Neural progenitor cell (in vitro differentiated cells): Measurements from ENCODE around the gene MAGI1. TPM values are rescaled to one million over a fixed set of nuclear protein-coding genes. Genes with fewer than 3 reads are reported as not detected.

Experiments
- DNase-seq: peaks from one replicate; pipeline ENCODE4 v3.0.0-alpha.2; 2016; ENCODE audit warnings: low spot score
- H2AFZ ChIP-seq: fragments of 200-600 bp; sonication (generic); replicated peaks from 2 replicates; pipeline ENCODE4 v1.6.1; 2016; ENCODE audit warnings: antibody characterized with exemption
- H3F3A ChIP-seq: fragments of 200-600 bp; sonication (generic); 2 replicates; pipeline ENCODE4 v1.6.1; 2016; ENCODE audit warnings: antibody characterized with exemption, low read depth
- H3K27ac ChIP-seq: fragments of 200-600 bp; sonication (generic); 2 replicates; pipeline ENCODE4 v1.5.1; 2016; ENCODE audit warnings: mild to moderate bottlenecking
- H3K27me3 ChIP-seq: fragments of 200-600 bp; sonication (generic); 2 replicates; pipeline ENCODE4 v1.6.1; 2016; ENCODE audit warnings: mild to moderate bottlenecking, moderate library complexity
- H3K36me3 ChIP-seq: fragments of 200-600 bp; sonication (generic); 2 replicates; pipeline ENCODE4 v1.5.1; 2016
- H3K4me1 ChIP-seq: fragments of 200-600 bp; sonication (generic); 2 replicates; pipeline ENCODE4 v1.6.1; 2016; ENCODE audit warnings: mixed run types
- H3K4me2 ChIP-seq: fragments of 200-600 bp; sonication (generic); 2 replicates; pipeline ENCODE4 v1.6.1; 2016
- H3K4me3 ChIP-seq: fragments of 200-600 bp; sonication (generic); 2 replicates; pipeline ENCODE4 v1.5.1; 2016
- H3K79me2 ChIP-seq: fragments of 200-600 bp; sonication (generic); 2 replicates; pipeline ENCODE4 v1.6.1; 2016; ENCODE audit warnings: low read depth
- H3K9ac ChIP-seq: fragments of 200-600 bp; sonication (generic); 2 replicates; pipeline ENCODE4 v1.6.1; 2016
- H3K9me3 ChIP-seq: fragments of 200-600 bp; sonication (generic); 2 replicates; pipeline ENCODE4 v1.5.1; 2016; ENCODE audit warnings: low read depth
- H4K20me1 ChIP-seq: fragments of 200-600 bp; sonication (generic); 2 replicates; pipeline ENCODE4 v1.6.1; 2016; ENCODE audit warnings: low read depth
- H3K27ac Mint-ChIP-seq: 3 replicates; pipeline ENCODE4 v1.8.0; 2021; ENCODE audit warnings: mixed read lengths
- H3K27me3 Mint-ChIP-seq: 2 replicates; pipeline ENCODE4 v1.8.0; 2022; ENCODE audit warnings: low read depth, mild to moderate bottlenecking, inconsistent platforms, moderate library complexity, mixed read lengths; ENCODE audit not compliant: insufficient read depth
- H3K36me3 Mint-ChIP-seq: 3 replicates; pipeline ENCODE4 v1.8.0; 2021; ENCODE audit warnings: mixed read lengths
- H3K4me1 Mint-ChIP-seq: 3 replicates; pipeline ENCODE4 v1.8.0; 2021; ENCODE audit warnings: mixed read lengths
- H3K4me3 Mint-ChIP-seq: 3 replicates; pipeline ENCODE4 v1.8.0; 2021; ENCODE audit warnings: mild to moderate bottlenecking, moderate library complexity, mixed read lengths
- H3K9me3 Mint-ChIP-seq: 3 replicates; pipeline ENCODE4 v1.8.0; 2020; ENCODE audit warnings: mixed read lengths
- EZH2 ChIP-seq: fragments of 200-600 bp; sonication (generic); IDR thresholded peaks from 2 replicates; pipeline ENCODE4 v1.6.1; 2017; ENCODE audit warnings: antibody characterized with exemption, mild to moderate bottlenecking, moderate library complexity
- EZH2phosphoT487 ChIP-seq: fragments of 200-600 bp; sonication (generic); IDR thresholded peaks from 2 replicates; pipeline ENCODE4 v1.6.1; 2017; ENCODE audit warnings: antibody characterized with exemption
- total RNA-seq: library from RNA; depleted of rRNA; stranded (reverse); fragments of >200 nt; gene quantifications from 2 replicates; pipeline ENCODE4 v1.2.3, GENCODE V29; 2015; ENCODE audit warnings: low replicate concordance
- TF ChIP-seq, protein P1 (sequence below): fragments of 200-600 bp; sonication (generic); IDR thresholded peaks from 2 replicates; pipeline ENCODE4 v1.5.1; 2017; ENCODE audit warnings: antibody characterized with exemption, mild to moderate bottlenecking

The MAGI1 gene
- total RNA-seq, 1 donor from 2014 or later = 40.6 TPM

DNA sequence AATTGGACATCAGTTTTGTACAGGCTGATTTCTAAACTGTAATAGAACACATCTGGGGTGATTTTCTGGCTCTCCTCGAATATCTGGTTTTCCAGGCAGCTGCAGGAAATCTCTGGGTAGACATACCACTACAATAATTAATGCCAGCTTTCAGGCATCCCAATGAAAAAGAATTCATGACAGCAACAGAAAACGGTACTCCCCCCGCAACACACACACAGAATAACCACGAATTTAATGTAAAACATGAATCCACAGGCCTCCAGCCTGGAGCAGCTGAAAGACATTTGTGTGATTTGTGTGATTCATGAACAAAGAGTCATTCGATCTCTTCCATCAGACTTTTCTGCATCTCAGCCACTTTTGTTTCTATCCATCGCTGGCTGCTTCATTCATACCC lies 262.2 kb downstream of the MAGI1 start:
- Histone ChIP-seq H3K27me3 (no peaks in the 10 kb centered on the region), H3K4me1 (peaks cover 6% of the 10 kb centered on the region), H3K9me3 (no peaks in the 10 kb centered on the region), H3K27ac (no peak overlapping the region), H3K79me2 (no peaks in the 10 kb centered on the region), H3K4me3 (no peak overlapping the region), H3K4me2 (no peak overlapping the region), H4K20me1 (no peaks in the 10 kb centered on the region), H2AFZ (no peak overlapping the region), H3F3A (no peaks in the 10 kb centered on the region), H3K36me3 (no peaks in the 10 kb centered on the region), H3K9ac (no peak overlapping the region)
- Mint-ChIP-seq H3K36me3 (no peaks in the 10 kb centered on the region), H3K9me3 (no peaks in the 10 kb centered on the region), H3K4me1 (peaks cover 15% of the 10 kb centered on the region), H3K27me3 (no peaks in the 10 kb centered on the region), H3K4me3 (no peak overlapping the region), H3K27ac (no peak overlapping the region)
- TF ChIP-seq, protein P1, sequence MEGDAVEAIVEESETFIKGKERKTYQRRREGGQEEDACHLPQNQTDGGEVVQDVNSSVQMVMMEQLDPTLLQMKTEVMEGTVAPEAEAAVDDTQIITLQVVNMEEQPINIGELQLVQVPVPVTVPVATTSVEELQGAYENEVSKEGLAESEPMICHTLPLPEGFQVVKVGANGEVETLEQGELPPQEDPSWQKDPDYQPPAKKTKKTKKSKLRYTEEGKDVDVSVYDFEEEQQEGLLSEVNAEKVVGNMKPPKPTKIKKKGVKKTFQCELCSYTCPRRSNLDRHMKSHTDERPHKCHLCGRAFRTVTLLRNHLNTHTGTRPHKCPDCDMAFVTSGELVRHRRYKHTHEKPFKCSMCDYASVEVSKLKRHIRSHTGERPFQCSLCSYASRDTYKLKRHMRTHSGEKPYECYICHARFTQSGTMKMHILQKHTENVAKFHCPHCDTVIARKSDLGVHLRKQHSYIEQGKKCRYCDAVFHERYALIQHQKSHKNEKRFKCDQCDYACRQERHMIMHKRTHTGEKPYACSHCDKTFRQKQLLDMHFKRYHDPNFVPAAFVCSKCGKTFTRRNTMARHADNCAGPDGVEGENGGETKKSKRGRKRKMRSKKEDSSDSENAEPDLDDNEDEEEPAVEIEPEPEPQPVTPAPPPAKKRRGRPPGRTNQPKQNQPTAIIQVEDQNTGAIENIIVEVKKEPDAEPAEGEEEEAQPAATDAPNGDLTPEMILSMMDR = no peak
- TF ChIP-seq EZH2phosphoT487 (no peak), EZH2 (no peak)
- no peak for DNase-seq

DNA sequence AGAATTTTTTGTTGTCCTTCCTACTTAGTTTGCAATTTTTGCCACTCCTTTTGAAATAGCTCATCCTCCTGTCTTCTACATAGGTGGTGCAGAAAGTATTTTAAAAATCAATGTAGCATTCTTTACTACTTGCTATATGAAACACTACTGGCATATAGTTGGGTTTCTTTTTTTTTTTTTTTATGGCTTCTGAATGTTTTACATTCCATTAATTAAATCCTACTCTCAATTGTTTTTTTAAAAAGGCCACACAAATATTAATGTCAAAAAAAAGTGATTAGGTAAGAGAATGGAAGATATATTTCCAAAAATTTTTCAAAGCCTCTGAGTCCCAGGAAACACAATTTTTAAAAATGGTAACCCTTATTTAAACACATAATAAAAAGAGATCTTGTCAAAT lies 262.6 kb downstream of the MAGI1 start:
- Mint-ChIP-seq H3K27ac (no peak overlapping the region), H3K27me3 (no peaks in the 10 kb centered on the region), H3K4me3 (no peak overlapping the region), H3K9me3 (no peaks in the 10 kb centered on the region), H3K4me1 (peaks cover 15% of the 10 kb centered on the region), H3K36me3 (no peaks in the 10 kb centered on the region)
- no peak overlapping the region for H3K4me2 ChIP-seq
- H4K20me1 ChIP-seq = no peaks in the 10 kb centered on the region
- H3K4me3 ChIP-seq = no peak overlapping the region
- no peaks in the 10 kb centered on the region for H3K9me3 ChIP-seq
- no peaks in the 10 kb centered on the region for H3K36me3 ChIP-seq
- no peak for TF ChIP-seq EZH2phosphoT487
- TF ChIP-seq, protein P1 = no peak
- no peak for TF ChIP-seq EZH2
- peaks cover 6% of the 10 kb centered on the region for H3K4me1 ChIP-seq
- DNase-seq = no peak
- no peaks in the 10 kb centered on the region for H3K79me2 ChIP-seq
- no peaks in the 10 kb centered on the region for H3K27me3 ChIP-seq
- H3F3A ChIP-seq = no peaks in the 10 kb centered on the region
- H3K9ac ChIP-seq = no peak overlapping the region
- H3K27ac ChIP-seq = no peak overlapping the region
- H2AFZ ChIP-seq = no peak overlapping the region

DNA sequence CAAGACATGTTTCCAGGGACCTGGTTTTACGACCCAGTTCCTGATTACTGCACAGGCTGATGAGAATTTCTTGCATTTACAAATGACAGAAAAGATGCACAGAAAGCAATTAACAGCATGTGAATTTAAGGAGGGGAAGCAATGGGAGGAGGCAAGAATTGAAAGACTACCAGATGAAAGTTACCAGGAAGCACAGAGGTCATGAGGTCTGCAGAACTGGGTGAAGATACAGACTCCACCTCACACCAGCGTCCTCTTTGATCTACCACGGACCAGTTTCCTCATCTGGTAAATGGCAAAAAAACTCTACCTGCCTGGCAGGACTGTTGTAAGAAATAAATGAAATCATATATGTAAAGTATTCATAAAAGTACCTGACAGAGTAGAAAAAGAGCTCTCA lies 266.0 kb downstream of the MAGI1 start:
- Histone ChIP-seq H3K27me3 (no peaks in the 10 kb centered on the region), H3K27ac (no peak overlapping the region), H4K20me1 (no peaks in the 10 kb centered on the region), H3K9ac (no peak overlapping the region), H3F3A (no peaks in the 10 kb centered on the region), H3K4me3 (no peak overlapping the region), H3K9me3 (no peaks in the 10 kb centered on the region), H3K79me2 (peaks cover 6% of the 10 kb centered on the region), H3K36me3 (no peaks in the 10 kb centered on the region), H2AFZ (no peak overlapping the region), H3K4me1 (peaks cover 4% of the 10 kb centered on the region), H3K4me2 (no peak overlapping the region)
- H3K27ac Mint-ChIP-seq = no peak overlapping the region
- DNase-seq = no peak
- H3K27me3 Mint-ChIP-seq = peaks cover 2% of the 10 kb centered on the region
- TF ChIP-seq, protein P1 = no peak
- TF ChIP-seq EZH2phosphoT487 (no peak), EZH2 (no peak)
- H3K4me3 Mint-ChIP-seq = no peak overlapping the region
- peaks cover 8% of the 10 kb centered on the region for H3K4me1 Mint-ChIP-seq
- H3K36me3 Mint-ChIP-seq = no peaks in the 10 kb centered on the region
- no peaks in the 10 kb centered on the region for H3K9me3 Mint-ChIP-seq
